NT2/D1 (cell line): ENCODE measurements around the gene TSPAN9.

ENCODE experiments used
- SUZ12 ChIP-seq: IDR thresholded peaks from 2 replicates; pipeline ENCODE4 v1.6.1; 2011; ENCODE audit not compliant: insufficient read length, insufficient read depth; ENCODE audit errors: extremely low read depth
- ZNF274 ChIP-seq: IDR thresholded peaks from 2 replicates; pipeline ENCODE4 v1.6.1; 2011; ENCODE audit warnings: mild to moderate bottlenecking, low read depth, low read length

DNA sequence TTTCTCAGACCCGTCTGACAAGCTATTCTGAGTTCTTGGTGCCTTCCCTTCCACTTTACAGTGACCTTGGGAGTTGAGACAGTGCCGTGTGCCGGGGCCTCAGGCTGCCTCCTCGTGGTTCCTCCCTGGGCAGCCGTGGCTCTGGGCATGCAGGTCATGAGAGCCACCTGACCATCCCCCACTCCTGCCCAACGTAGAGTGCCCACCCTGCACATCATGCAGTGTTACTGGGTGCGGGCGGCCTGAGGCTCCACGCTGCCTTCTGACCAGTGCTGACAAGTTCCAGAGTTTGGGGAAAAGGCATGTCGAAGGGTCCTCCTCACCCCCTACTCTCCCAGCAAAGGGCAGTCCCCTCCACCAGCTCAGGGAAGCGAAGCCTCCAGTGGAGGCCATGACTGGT is 190.5 kb downstream of the TSPAN9 start:
- no peak for TF ChIP-seq SUZ12
- TF ChIP-seq ZNF274, result no peak
